ELR (cell line): ENCODE data around the gene SH3RF1.

Experiments
- DNase-seq: peaks from one replicate; pipeline ENCODE4 v3.0.0-alpha.2; 2015; ENCODE audit warnings: low read depth

Gene SH3RF1

GRCh38 chr4:169275180-169275579 lies 4.4 kb upstream of the SH3RF1 start:
- DNase-seq: no peak

- no peak for DNase-seq
Measured at GRCh38 chr4:169274033-169274432, 3.3 kb upstream of the SH3RF1 start.

GRCh38 chr4:169272265-169272886 lies 1.6 kb upstream of the SH3RF1 start:
- DNase-seq: peak; percentile 83

- DNase-seq: no peak
Measured at GRCh38 chr4:169271692-169272007, 894 bp upstream of the SH3RF1 start.

GRCh38 chr4:169269916-169270809 lies 593 bp downstream of the SH3RF1 start:
- DNase-seq: peak; percentile 48

GRCh38 chr4:169268951-169269760 lies 1.6 kb downstream of the SH3RF1 start:
- DNase-seq: peak; percentile 90

- no peak for DNase-seq
Measured at GRCh38 chr4:169267070-169267469, 3.7 kb downstream of the SH3RF1 start.

GRCh38 chr4:169266661-169267060 lies 4.1 kb downstream of the SH3RF1 start:
- no peak for DNase-seq

GRCh38 chr4:169266081-169266480 lies 4.7 kb downstream of the SH3RF1 start:
- DNase-seq: no peak

GRCh38 chr4:169263791-169264392 lies 6.9 kb downstream of the SH3RF1 start:
- no peak for DNase-seq

GRCh38 chr4:169260217-169260866 lies 10.4 kb downstream of the SH3RF1 start:
- no peak for DNase-seq

- no peak for DNase-seq
Measured at GRCh38 chr4:169259271-169259670, 11.5 kb downstream of the SH3RF1 start.

GRCh38 chr4:169258141-169258540 lies 12.6 kb downstream of the SH3RF1 start:
- DNase-seq: no peak

GRCh38 chr4:169256856-169257761 lies 13.6 kb downstream of the SH3RF1 start:
- DNase-seq: no peak

GRCh38 chr4:169256101-169256612 lies 14.6 kb downstream of the SH3RF1 start:
- peak; percentile 79 for DNase-seq

GRCh38 chr4:169254546-169254983 lies 16.2 kb downstream of the SH3RF1 start:
- DNase-seq: peak; percentile 91

GRCh38 chr4:169253904-169254303 lies 16.9 kb downstream of the SH3RF1 start:
- DNase-seq: peak; percentile 93

- no peak for DNase-seq
Measured at GRCh38 chr4:169253113-169253671, 17.6 kb downstream of the SH3RF1 start.

GRCh38 chr4:169252339-169253112 lies 18.2 kb downstream of the SH3RF1 start:
- no peak for DNase-seq
